Upper lobe of left lung (tissue), 6 donors: ENCODE measurements around the gene APOL6. TPM values are rescaled to one million over a fixed set of nuclear protein-coding genes. Genes with fewer than 3 reads are reported as not detected.

Experiments
- ATAC-seq, 2 donors: fragments of 200-7000 bp; cut with Tn5 transposase; one replicate each; pipeline ENCODE4 v1.9.1; 2022; ENCODE audit warnings: mild to moderate bottlenecking in 2 of 2, moderate library complexity in 2 of 2; ENCODE audit not compliant: low FRiP score in 2 of 2
- DNase-seq, 2 donors: peaks; one replicate each; pipeline ENCODE4 v3.0.0-alpha.2; 2019 to 2020
- H3K27ac ChIP-seq, 4 donors: fragments of 200-600 bp; sonication (generic); one replicate each; pipeline ENCODE4 v1.5.1; 2016 to 2019
- H3K27me3 ChIP-seq, 4 donors: fragments of 200-600 bp; sonication (generic); one replicate each; pipeline ENCODE4 v1.5.1; 2017 to 2019
- H3K36me3 ChIP-seq, 4 donors: fragments of 200-600 bp; sonication (generic); one replicate each; pipeline ENCODE4 v1.5.1; 2016 to 2019
- H3K4me1 ChIP-seq, 4 donors: fragments of 200-600 bp; sonication (generic); one replicate each; pipeline ENCODE4 v1.5.1; 2018 to 2019
- H3K4me3 ChIP-seq, 4 donors: fragments of 200-600 bp; sonication (generic); one replicate each; pipeline ENCODE4 v1.5.1; 2017 to 2019; ENCODE audit warnings: mild to moderate bottlenecking in 2 of 4, moderate library complexity in 1 of 4
- H3K9me3 ChIP-seq, 4 donors: fragments of 200-600 bp; sonication (generic); one replicate each; pipeline ENCODE4 v1.5.1; 2018 to 2019
- EP300 ChIP-seq, 4 donors: sonication (generic); formaldehyde crosslinking; IDR thresholded peaks; one replicate each; pipeline ENCODE4 v1.5.1; 2017; ENCODE audit warnings: antibody characterized with exemption in 4 of 4, control low read depth in 2 of 4
- POLR2A ChIP-seq, 4 donors: fragments of 450-650 bp; IDR thresholded peaks; one replicate each; pipeline ENCODE4 v1.5.1; 2016 to 2017; ENCODE audit warnings: antibody characterized with exemption in 4 of 4, mild to moderate bottlenecking in 2 of 4
- POLR2AphosphoS5 ChIP-seq, 2 donors: sonication (generic); formaldehyde crosslinking; IDR thresholded peaks; one replicate each; pipeline ENCODE4 v1.5.1; 2017; ENCODE audit warnings: antibody characterized with exemption in 2 of 2
- WGBS, 2 donors: methylation state at CpG; one replicate each; pipeline ENCODE4 v1.1.5; 2017 to 2018; 5-methylcytosine and 5-hydroxymethylcytosine counted together
- total RNA-seq, 6 donors: library from RNA; depleted of rRNA in 4 of 6; stranded (reverse); fragments of >200 nt in 4 of 6; gene quantifications; one replicate each; pipeline versions ENCODE4 v1.1.0 to v1.2.1, GENCODE V29; 2016 to 2021
- TF ChIP-seq, protein P1 (sequence below), 6 experiments: fragments of 450-650 bp in 4 of 6; fragments of 200-600 bp in 2 of 6; sonication (generic) in 2 of 6; IDR thresholded peaks; one replicate each; pipeline ENCODE4 v1.5.1; 2016 to 2019; ENCODE audit warnings: antibody characterized with exemption in 6 of 6
- donor health status: DM: no; HTN: no; CAD: no; lungs with moderate emphysema.
- donor health status: DM: no; HTN: yes; CAD: no; lungs with severe emphysema.

Gene APOL6
- total RNA-seq, 6 donors from 2014 or later, result 27.6 to 54.4 (median 30.8) TPM

DNA sequence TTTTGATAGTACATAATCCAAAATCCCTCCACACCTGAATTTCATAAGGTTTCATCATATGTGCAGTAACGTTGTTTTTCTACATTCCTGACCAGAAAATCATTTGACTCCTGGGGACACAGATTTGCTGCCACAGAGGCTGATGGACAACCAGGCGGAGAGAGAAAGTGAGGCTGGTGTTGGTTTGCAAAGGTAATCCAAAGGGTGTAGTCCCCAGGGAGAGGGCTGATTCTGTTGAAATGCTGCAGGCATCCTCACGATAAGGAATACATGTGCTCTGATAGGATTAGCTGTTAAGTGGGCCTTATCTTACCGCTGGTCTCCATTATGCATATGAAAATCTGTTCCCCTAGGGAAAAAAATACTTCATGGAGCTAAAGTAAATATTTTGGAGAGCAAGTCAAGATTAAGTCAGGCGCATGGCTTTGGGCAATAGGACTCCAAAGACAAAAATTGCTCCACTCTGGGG, 8.1 kb downstream of the APOL6 start:
- Histone ChIP-seq H3K27me3 (no peaks in the 10 kb centered on the region), H3K27ac (peak overlapping the region in 1 of 4 donors; percentile 30), H3K36me3 (peaks cover 8 to 51% (median 33%) of the 10 kb centered on the region in 4 donors), H3K4me3 (no peak overlapping the region), H3K4me1 (peaks cover 7 to 17% (median 11%) of the 10 kb centered on the region in 4 donors), H3K9me3 (no peaks in the 10 kb centered on the region)
- ATAC-seq (no peak), DNase-seq (no peak)
- TF ChIP-seq, protein P1, sequence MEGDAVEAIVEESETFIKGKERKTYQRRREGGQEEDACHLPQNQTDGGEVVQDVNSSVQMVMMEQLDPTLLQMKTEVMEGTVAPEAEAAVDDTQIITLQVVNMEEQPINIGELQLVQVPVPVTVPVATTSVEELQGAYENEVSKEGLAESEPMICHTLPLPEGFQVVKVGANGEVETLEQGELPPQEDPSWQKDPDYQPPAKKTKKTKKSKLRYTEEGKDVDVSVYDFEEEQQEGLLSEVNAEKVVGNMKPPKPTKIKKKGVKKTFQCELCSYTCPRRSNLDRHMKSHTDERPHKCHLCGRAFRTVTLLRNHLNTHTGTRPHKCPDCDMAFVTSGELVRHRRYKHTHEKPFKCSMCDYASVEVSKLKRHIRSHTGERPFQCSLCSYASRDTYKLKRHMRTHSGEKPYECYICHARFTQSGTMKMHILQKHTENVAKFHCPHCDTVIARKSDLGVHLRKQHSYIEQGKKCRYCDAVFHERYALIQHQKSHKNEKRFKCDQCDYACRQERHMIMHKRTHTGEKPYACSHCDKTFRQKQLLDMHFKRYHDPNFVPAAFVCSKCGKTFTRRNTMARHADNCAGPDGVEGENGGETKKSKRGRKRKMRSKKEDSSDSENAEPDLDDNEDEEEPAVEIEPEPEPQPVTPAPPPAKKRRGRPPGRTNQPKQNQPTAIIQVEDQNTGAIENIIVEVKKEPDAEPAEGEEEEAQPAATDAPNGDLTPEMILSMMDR (IDR thresholded peaks at IDR 0.05), result no peak
- TF ChIP-seq POLR2A (IDR thresholded peaks at IDR 0.05) (no peak), POLR2AphosphoS5 (IDR thresholded peaks at IDR 0.05) (no peak), EP300 (IDR thresholded peaks at IDR 0.05) (no peak)
- WGBS, 2 donors, result 69 to 73% methylated on average over 5 of the region's 5 CpGs

DNA sequence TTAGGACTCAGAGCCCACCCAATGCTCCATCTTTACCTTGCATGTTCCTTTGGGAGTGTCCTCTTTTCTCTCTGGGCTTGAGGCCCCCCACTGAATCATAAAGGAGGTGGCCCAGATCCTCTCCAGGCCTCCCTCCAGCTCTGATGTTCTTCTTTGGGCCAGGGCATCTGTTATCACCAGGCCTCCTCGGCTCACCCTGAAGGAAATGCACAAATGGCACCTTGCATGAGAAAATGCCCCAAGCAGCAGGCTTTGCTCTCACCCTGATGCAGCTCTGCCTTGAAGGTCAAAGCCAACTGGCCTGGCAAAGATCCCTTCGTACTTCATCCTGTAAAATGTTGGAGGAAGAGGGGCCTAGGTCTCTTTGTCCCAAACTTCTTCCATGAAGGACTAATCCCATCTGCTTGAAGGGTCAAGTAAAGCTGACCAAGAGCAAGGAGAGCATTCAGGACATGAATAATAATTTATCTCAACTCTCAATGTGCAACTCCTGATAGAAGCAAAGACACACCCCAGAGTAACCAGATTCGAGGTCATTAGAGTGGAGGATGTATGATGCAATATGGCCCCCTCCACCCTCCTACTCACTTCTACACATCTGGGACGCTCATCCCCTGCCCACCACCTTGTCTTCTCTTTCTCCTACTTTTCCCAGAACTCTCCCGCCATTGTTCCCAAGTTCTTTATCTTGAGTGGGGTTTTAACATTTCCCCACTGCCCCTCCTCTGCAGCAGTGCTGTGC, 9.5 kb downstream of the APOL6 start:
- Histone ChIP-seq H3K4me1 (peaks cover 19 to 29% (median 23%) of the 10 kb centered on the region in 4 donors), H3K27me3 (no peaks in the 10 kb centered on the region), H3K36me3 (peaks cover 8 to 51% (median 35%) of the 10 kb centered on the region in 4 donors), H3K4me3 (no peak overlapping the region), H3K27ac (no peak overlapping the region), H3K9me3 (no peaks in the 10 kb centered on the region)
- 74% methylated on average over 5 of the region's 5 CpGs for WGBS, 2 donors
- TF ChIP-seq, protein P1 (IDR thresholded peaks at IDR 0.05), result no peak
- TF ChIP-seq POLR2AphosphoS5 (IDR thresholded peaks at IDR 0.05) (no peak), EP300 (IDR thresholded peaks at IDR 0.05) (no peak), POLR2A (IDR thresholded peaks at IDR 0.05) (no peak)
- DNase-seq (no peak), ATAC-seq (no peak)

DNA sequence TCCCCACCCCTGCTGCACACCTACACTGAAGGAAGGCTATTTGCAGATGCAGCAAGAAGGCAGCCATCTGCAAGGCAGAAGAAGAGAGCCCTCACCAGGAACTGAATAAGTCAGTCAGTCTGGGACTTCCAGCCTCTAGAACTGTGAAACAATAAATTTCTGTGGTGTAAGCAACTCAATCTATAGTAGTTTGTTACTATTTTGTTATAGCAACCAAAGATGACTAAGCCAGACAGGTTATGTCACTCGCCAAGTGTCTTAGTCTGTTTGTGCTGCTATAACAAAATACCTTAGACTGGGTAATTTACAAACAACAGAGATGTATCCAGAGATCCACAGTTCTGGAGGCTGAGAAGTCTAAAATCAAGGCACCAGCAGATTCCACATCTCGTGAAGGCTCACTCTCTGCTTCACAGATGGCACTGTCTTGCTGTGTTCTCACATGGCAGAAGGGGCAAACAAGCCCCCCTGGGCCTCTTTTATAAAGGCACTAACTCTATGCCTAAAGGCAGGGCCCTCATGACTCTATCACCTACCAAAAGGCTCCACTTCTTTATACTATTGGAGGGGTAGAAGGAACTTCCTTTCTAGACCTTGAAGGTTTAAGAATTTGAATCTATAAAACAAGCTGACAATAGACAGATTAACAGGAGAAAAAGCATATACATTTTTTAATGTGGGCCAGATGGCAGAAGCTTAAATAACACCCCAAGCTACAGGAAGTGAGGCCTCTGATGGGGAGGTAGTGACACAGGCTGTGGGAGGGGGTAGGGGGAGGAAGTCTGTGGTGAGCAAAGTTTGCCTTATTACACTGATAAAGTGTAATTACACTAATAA, 12.3 kb downstream of the APOL6 start:
- Histone ChIP-seq H3K9me3 (peaks cover 0 to 5% (median 0%) of the 10 kb centered on the region in 4 donors), H3K27ac (peak overlapping the region; percentile 54 to 81 (median 58)), H3K4me3 (no peak overlapping the region), H3K4me1 (peaks cover 25 to 35% (median 25%) of the 10 kb centered on the region in 4 donors), H3K27me3 (no peaks in the 10 kb centered on the region), H3K36me3 (peaks cover 8 to 58% (median 35%) of the 10 kb centered on the region in 4 donors)
- TF ChIP-seq, protein P1 (IDR thresholded peaks at IDR 0.05), result no peak
- no peak for TF ChIP-seq POLR2AphosphoS5 (IDR thresholded peaks at IDR 0.05)
- no peak for TF ChIP-seq POLR2A (IDR thresholded peaks at IDR 0.05)
- no peak for TF ChIP-seq EP300 (IDR thresholded peaks at IDR 0.05)
- 49 to 86% methylated on average over 2 of the region's 2 CpGs for WGBS, 2 donors
- DNase-seq (no peak), ATAC-seq (peak in 1 of 2 donors; percentile 54)

DNA sequence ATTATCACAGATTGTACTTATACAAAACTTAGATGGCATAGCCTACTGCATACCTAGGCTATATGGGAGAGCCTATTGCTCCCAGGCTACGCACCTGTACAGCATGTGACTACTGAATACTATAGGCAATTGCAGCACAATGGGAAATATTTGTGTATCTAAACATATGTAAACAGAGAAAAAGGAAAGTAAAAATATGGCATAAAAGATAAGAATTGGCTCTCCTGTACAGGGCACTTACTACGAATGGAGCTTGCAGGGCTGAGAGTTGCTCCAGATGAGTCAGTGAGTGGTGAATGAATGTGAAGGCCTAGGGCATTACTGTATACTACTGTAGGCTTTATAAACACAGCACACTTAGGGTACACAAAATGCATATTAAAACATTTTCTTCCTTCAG, 13.2 kb downstream of the APOL6 start:
- no peak overlapping the region for H3K27ac ChIP-seq
- whole genome bisulfite sequencing, 2 donors, result 69 to 73% methylated on average over 2 of the region's 2 CpGs
- H3K4me1 ChIP-seq, result peaks cover 19 to 32% (median 24%) of the 10 kb centered on the region in 4 donors
- H3K4me3 ChIP-seq, result no peak overlapping the region
- peaks cover 8 to 56% (median 33%) of the 10 kb centered on the region in 4 donors for H3K36me3 ChIP-seq
- TF ChIP-seq EP300 (IDR thresholded peaks at IDR 0.05) (no peak), POLR2A (IDR thresholded peaks at IDR 0.05) (no peak), POLR2AphosphoS5 (IDR thresholded peaks at IDR 0.05) (no peak)
- TF ChIP-seq, protein P1 (IDR thresholded peaks at IDR 0.05), result no peak
- ATAC-seq, result no peak
- no peak for DNase-seq
- H3K9me3 ChIP-seq, result peaks cover 0 to 9% (median 3%) of the 10 kb centered on the region in 4 donors
- no peaks in the 10 kb centered on the region for H3K27me3 ChIP-seq
